Endothelial cell of umbilical vein (primary cell): ENCODE measurements around the gene STK39. TPM values are rescaled to one million over a fixed set of nuclear protein-coding genes. Genes with fewer than 3 reads are reported as not detected.
A peak's percentile ranks its signal among the peaks of the same experiment; 100 is the strongest.

Experiments used
- BruUV-seq: library from RNA; stranded (reverse); fragments of 400-500 nt; replicated peaks from 2 replicates; lab custom pipeline; 2021; lab: Mats Ljungman, UMichigan
- CTCF ChIA-PET: fragments of 300-600, 350-600 bp; sonication (Branson Sonifier 250); formaldehyde crosslinking; loops from one replicate; lab custom pipeline; 2021; ENCODE audit warnings: antibody characterized with exemption, inconsistent platforms; lab: Charles Lee
- POLR2A ChIA-PET: fragments of 300-600, 350-600 bp; sonication (Branson Sonifier 250); formaldehyde crosslinking; loops from one replicate; lab custom pipeline; 2021; ENCODE audit warnings: antibody characterized with exemption, inconsistent platforms; lab: Charles Lee
- DNase-seq: peaks from one replicate; pipeline ENCODE4 v3.0.0-alpha.2; 2011; ENCODE audit warnings: low read depth, low spot score
- FAIRE-seq: peaks from 2 replicates; lab custom pipeline; 2011; peaks lifted over from hg19 to GRCh38; lab: Jason Lieb, UNC
- H2AFZ ChIP-seq: 2 replicates; pipeline ENCODE4 v1.6.0; 2012; ENCODE audit warnings: low read depth, low read length, control low read depth, inconsistent platforms
- H3K27ac ChIP-seq: 2 replicates; pipeline ENCODE4 v1.5.1; 2011; ENCODE audit warnings: low read depth, mild to moderate bottlenecking, control low read depth, low read length, moderate library complexity; ENCODE audit not compliant: insufficient read depth
- H3K27me3 ChIP-seq, 2 experiments: 2 replicates each; pipeline versions ENCODE4 v1.6.0 to v1.6.1; 2011; ENCODE audit warnings: low read length in 2 of 2, mixed read lengths in 1 of 2; ENCODE audit not compliant: control insufficient read depth in 2 of 2, insufficient read depth in 2 of 2
- H3K36me3 ChIP-seq, 2 experiments: 2 replicates in 1 of 2; 3 replicates in 1 of 2; pipeline ENCODE4 v1.5.1; 2011; ENCODE audit warnings: low read length in 2 of 2, mild to moderate bottlenecking in 1 of 2, moderate library complexity in 1 of 2; ENCODE audit not compliant: control insufficient read depth in 2 of 2, insufficient read depth in 2 of 2; ENCODE audit errors: extremely low read depth in 1 of 2
- H3K4me1 ChIP-seq: 3 replicates; pipeline ENCODE4 v1.5.1; 2011; ENCODE audit warnings: mild to moderate bottlenecking, low read length; ENCODE audit not compliant: control insufficient read depth, insufficient read depth; ENCODE audit errors: extremely low read depth
- H3K4me2 ChIP-seq: 2 replicates; pipeline ENCODE4 v1.6.1; 2011; ENCODE audit warnings: low read length, control low read depth, mixed read lengths; ENCODE audit not compliant: insufficient read depth
- H3K4me3 ChIP-seq, 3 experiments: fragments of 200-600 bp in 1 of 3; sonication (generic), shearing (Covaris generic) in 1 of 3; replicated peaks in 1 of 3; 2 replicates each; pipeline ENCODE4 v1.5.1; 2011 to 2016; ENCODE audit warnings: control low read depth in 3 of 3, low read length in 3 of 3, mild to moderate bottlenecking in 2 of 3, inconsistent platforms in 1 of 3, low read depth in 1 of 3, moderate library complexity in 1 of 3; ENCODE audit not compliant: insufficient read depth in 1 of 3
- H3K79me2 ChIP-seq: 2 replicates; pipeline ENCODE4 v1.6.0; 2012; ENCODE audit warnings: low read length, inconsistent platforms; ENCODE audit not compliant: control insufficient read depth, insufficient read depth
- H3K9ac ChIP-seq: replicated peaks from 2 replicates; pipeline ENCODE3; 2011; ENCODE audit warnings: low read length, control low read depth; ENCODE audit not compliant: insufficient read depth; ENCODE audit errors: extremely low read depth
- H3K9me1 ChIP-seq: replicated peaks from 3 replicates; pipeline ENCODE4 v1.6.0; 2011; ENCODE audit warnings: mild to moderate bottlenecking, low read length; ENCODE audit not compliant: control insufficient read depth, insufficient read depth; ENCODE audit errors: extremely low read depth
- H3K9me3 ChIP-seq: replicated peaks from 2 replicates; pipeline ENCODE4 v1.5.1; 2012; ENCODE audit warnings: low read length, inconsistent platforms; ENCODE audit not compliant: control insufficient read depth, insufficient read depth
- H4K20me1 ChIP-seq: replicated peaks from 2 replicates; pipeline ENCODE3; 2011; ENCODE audit warnings: mild to moderate bottlenecking, low read length; ENCODE audit not compliant: control insufficient read depth, insufficient read depth; ENCODE audit errors: extremely low read depth
- EZH2 ChIP-seq: IDR thresholded peaks from 2 replicates; pipeline ENCODE4 v1.6.1; 2012; ENCODE audit warnings: borderline replicate concordance, low read depth, mild to moderate bottlenecking, moderate library complexity, low read length, inconsistent platforms; ENCODE audit not compliant: severe bottlenecking
- FOS ChIP-seq: IDR thresholded peaks from 2 replicates; pipeline ENCODE4 v1.6.1; 2011; ENCODE audit warnings: mild to moderate bottlenecking, low read length, moderate library complexity, borderline replicate concordance; ENCODE audit not compliant: insufficient read depth
- GATA2 ChIP-seq: IDR thresholded peaks from 2 replicates; pipeline ENCODE4 v1.7.0; 2011; ENCODE audit warnings: low read depth, mild to moderate bottlenecking, moderate library complexity, mixed read lengths, low read length; ENCODE audit not compliant: insufficient read length, insufficient read depth
- JUN ChIP-seq: IDR thresholded peaks from 2 replicates; pipeline ENCODE4 v1.6.1; 2011; ENCODE audit warnings: borderline replicate concordance, low read depth; ENCODE audit not compliant: insufficient read length, insufficient read depth
- MYC ChIP-seq: IDR thresholded peaks from one replicate; pipeline ENCODE4 v1.6.1; 2011; ENCODE audit warnings: mild to moderate bottlenecking, low read depth, low read length
- POLR2A ChIP-seq: IDR thresholded peaks from 2 replicates; pipeline ENCODE4 v1.6.1; 2012; ENCODE audit warnings: low read depth, mild to moderate bottlenecking, control low read depth, low read length
- POLR2AphosphoS5 ChIP-seq: IDR thresholded peaks from 2 replicates; pipeline ENCODE4 v1.6.1; 2012; ENCODE audit warnings: low read depth, mild to moderate bottlenecking, control low read depth, low read length, moderate library complexity; ENCODE audit not compliant: insufficient read depth
- dilution Hi-C: fragments of 300-500 bp; cut with MboI; formaldehyde crosslinking; loops from one replicate; pipeline ENCODE4 v1.15.0; 2019; ENCODE audit warnings: low sequenced_read_pairs; ENCODE audit not compliant: extremely low pct_ligation_motif_present
- intact Hi-C: fragments of 100-400 bp; cut with micrococcal nuclease; formaldehyde crosslinking; loops from one replicate; pipeline ENCODE4 v1.10.0; 2022
- polyA plus RNA-seq, 4 experiments: library from polyadenylated mRNA; depleted of rRNA in 3 of 4; stranded (reverse) in 3 of 4; unstranded in 1 of 4; fragments of >200 nt; gene quantifications; 2 replicates each; pipeline versions ENCODE4 v1.2.1 to v1.2.3, GENCODE V29; 2011 to 2012; ENCODE audit warnings: missing spikeins in 1 of 4
- total RNA-seq: library from RNA; stranded (reverse); gene quantifications from 2 replicates; pipeline ENCODE4 v1.2.3, GENCODE V29; 2021
- TF ChIP-seq, protein P1 (sequence below), 2 donors: IDR thresholded peaks; 1 replicate in 1 of 2; 2 replicates in 1 of 2; pipeline ENCODE4 v1.5.1; 2011; ENCODE audit warnings: low read length in 2 of 2, mild to moderate bottlenecking in 2 of 2, moderate library complexity in 2 of 2, control low read depth in 1 of 2, inconsistent platforms in 1 of 2, low read depth in 1 of 2; ENCODE audit not compliant: insufficient read depth in 1 of 2; ENCODE audit errors: extremely low read depth in 1 of 2
- TF ChIP-seq, protein P2 (sequence below): IDR thresholded peaks from 2 replicates; pipeline ENCODE4 v1.6.1; 2011; ENCODE audit not compliant: insufficient read depth, insufficient read length

Gene STK39
- total and polyA plus RNA-seq, 2 donors (not counting 3 experiments of a cell fraction or from before 2014, with no cell fraction given): 4.6 to 13.1 TPM

DNA sequence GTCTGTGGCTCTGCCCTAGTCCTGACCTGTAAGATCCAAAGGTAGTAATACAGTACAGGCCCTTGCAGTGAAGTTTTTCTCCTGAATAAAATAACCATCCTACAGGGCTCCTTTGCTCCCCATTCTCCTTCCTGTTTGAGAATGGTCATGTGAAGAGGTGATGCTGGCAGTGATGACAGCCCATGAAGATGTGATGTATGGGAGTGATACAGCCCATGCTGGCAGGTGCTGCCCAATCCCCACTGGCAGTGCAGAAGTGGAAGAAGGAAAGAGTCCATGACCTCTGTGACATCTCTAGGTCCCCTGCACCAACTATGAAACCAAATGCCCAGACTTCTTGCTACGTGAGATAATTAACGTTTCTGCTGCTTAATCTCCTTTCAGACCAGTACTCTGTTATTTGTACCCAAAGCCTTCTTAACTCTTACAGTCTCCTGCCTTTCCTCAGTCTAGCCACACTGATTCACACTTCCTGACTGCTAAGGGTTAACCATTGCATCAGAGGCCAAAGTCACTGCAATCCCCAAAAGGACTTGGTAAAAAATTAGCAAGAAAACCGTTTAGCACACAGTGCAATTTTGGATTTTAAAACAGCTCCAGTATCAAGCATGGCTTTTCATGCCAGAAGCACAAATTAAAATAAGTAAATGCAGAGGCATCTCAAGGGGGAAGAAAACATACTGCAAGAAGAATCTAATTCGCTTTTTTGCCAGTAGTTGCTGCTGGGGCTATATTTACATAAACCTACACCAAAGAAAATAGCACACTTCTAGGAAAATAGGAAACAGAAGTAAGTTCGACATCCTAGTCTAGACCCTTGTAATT lies 98.0 kb downstream of the STK39 start:
- ChIA-PET CTCF (interaction anchor here (1.0 kb wide), 1 partner anchor 30 kb away, joined by 3 read pairs; no protein-coding TSS in a partner anchor), POLR2A (no interaction called here)
- intact Hi-C loops: no loop called here
- DNase-seq: no peak
- no peaks in the 10 kb centered on the region for H4K20me1 ChIP-seq
- H3K27me3 ChIP-seq: no peaks in the 10 kb centered on the region
- H3K4me1 ChIP-seq: no peaks in the 10 kb centered on the region
- no peak overlapping the region for H3K27ac ChIP-seq
- dilution Hi-C loops: no loop called here
- no peaks in the 10 kb centered on the region for H3K79me2 ChIP-seq
- TF ChIP-seq, protein P1, sequence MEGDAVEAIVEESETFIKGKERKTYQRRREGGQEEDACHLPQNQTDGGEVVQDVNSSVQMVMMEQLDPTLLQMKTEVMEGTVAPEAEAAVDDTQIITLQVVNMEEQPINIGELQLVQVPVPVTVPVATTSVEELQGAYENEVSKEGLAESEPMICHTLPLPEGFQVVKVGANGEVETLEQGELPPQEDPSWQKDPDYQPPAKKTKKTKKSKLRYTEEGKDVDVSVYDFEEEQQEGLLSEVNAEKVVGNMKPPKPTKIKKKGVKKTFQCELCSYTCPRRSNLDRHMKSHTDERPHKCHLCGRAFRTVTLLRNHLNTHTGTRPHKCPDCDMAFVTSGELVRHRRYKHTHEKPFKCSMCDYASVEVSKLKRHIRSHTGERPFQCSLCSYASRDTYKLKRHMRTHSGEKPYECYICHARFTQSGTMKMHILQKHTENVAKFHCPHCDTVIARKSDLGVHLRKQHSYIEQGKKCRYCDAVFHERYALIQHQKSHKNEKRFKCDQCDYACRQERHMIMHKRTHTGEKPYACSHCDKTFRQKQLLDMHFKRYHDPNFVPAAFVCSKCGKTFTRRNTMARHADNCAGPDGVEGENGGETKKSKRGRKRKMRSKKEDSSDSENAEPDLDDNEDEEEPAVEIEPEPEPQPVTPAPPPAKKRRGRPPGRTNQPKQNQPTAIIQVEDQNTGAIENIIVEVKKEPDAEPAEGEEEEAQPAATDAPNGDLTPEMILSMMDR (IDR thresholded peaks at IDR 0.05; ENCODE audit: extremely low read depth in 1 of 2, insufficient read depth in 1 of 2, low read depth in 1 of 2, low read length in 2 of 2): no peak
- no peak for TF ChIP-seq POLR2A
- no peak for TF ChIP-seq GATA2
- no peak for TF ChIP-seq EZH2
- TF ChIP-seq POLR2AphosphoS5: no peak
- no peak for TF ChIP-seq FOS
- no peak for TF ChIP-seq JUN
- TF ChIP-seq, protein P2, sequence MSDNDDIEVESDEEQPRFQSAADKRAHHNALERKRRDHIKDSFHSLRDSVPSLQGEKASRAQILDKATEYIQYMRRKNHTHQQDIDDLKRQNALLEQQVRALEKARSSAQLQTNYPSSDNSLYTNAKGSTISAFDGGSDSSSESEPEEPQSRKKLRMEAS: no peak
- TF ChIP-seq MYC: no peak
- H2AFZ ChIP-seq: no peak overlapping the region
- no peak overlapping the region for H3K9ac ChIP-seq
- no peak overlapping the region for H3K4me2 ChIP-seq
- peak; percentile 55 for FAIRE-seq
- no peaks in the 10 kb centered on the region for H3K36me3 ChIP-seq
- no peaks in the 10 kb centered on the region for H3K9me1 ChIP-seq
- no peaks in the 10 kb centered on the region for H3K9me3 ChIP-seq
- no TSS peak for BruUV-seq
- no peak overlapping the region for H3K4me3 ChIP-seq
